Lung (tissue), 12 donors: ENCODE measurements around the gene TF. TPM values are rescaled to one million over a fixed set of nuclear protein-coding genes. Genes with fewer than 3 reads are reported as not detected.

Experiments
- ATAC-seq: fragments of 200-7000 bp; cut with Tn5 transposase; one replicate; pipeline ENCODE4 v1.9.1; 2020; ENCODE audit warnings: moderate number of reproducible peaks; ENCODE audit not compliant: insufficient read depth, low FRiP score
- DNase-seq, 3 donors: peaks; one replicate each; pipeline ENCODE4 v3.0.0-alpha.2; 2013 to 2017
- H3K27ac ChIP-seq, 2 donors: one replicate each; pipeline ENCODE4 v1.5.1; 2013; ENCODE audit warnings: mild to moderate bottlenecking in 2 of 2, moderate library complexity in 2 of 2, control low read depth in 1 of 2, inconsistent platforms in 1 of 2, low read depth in 1 of 2, low read length in 1 of 2
- H3K27me3 ChIP-seq, 3 donors: one replicate each; pipeline ENCODE4 v1.5.1; 2013; ENCODE audit warnings: low read length in 2 of 3; ENCODE audit not compliant: control insufficient read depth in 3 of 3, insufficient read depth in 3 of 3
- H3K36me3 ChIP-seq, 4 donors: one replicate each; pipeline ENCODE4 v1.5.1; 2013; ENCODE audit warnings: low read length in 4 of 4, mild to moderate bottlenecking in 1 of 4, moderate library complexity in 1 of 4; ENCODE audit not compliant: control insufficient read depth in 4 of 4, insufficient read depth in 4 of 4
- H3K4me1 ChIP-seq, 5 donors: one replicate each; pipeline ENCODE4 v1.5.1; 2013; ENCODE audit warnings: low read length in 5 of 5, mild to moderate bottlenecking in 2 of 5, moderate library complexity in 1 of 5; ENCODE audit not compliant: control insufficient read depth in 5 of 5, insufficient read depth in 5 of 5
- H3K4me3 ChIP-seq: one replicate; pipeline ENCODE4 v1.5.1; 2013; ENCODE audit warnings: mild to moderate bottlenecking, control low read depth, moderate library complexity
- H3K9ac ChIP-seq, 2 donors: one replicate each; pipeline ENCODE4 v1.5.1; 2013; ENCODE audit warnings: low read length in 2 of 2, control low read depth in 1 of 2; ENCODE audit not compliant: insufficient read depth in 1 of 2
- H3K9me3 ChIP-seq, 4 donors: one replicate each; pipeline ENCODE4 v1.5.1; 2013; ENCODE audit warnings: low read length in 3 of 4, mild to moderate bottlenecking in 1 of 4, moderate library complexity in 1 of 4; ENCODE audit not compliant: control insufficient read depth in 4 of 4, insufficient read depth in 3 of 4
- CTCF ChIP-seq: IDR thresholded peaks from 2 replicates; pipeline ENCODE4 v1.5.1; 2012; ENCODE audit warnings: mild to moderate bottlenecking; ENCODE audit errors: control extremely low read depth, extremely low read depth
- WGBS, 2 donors: extraction: QIAGEN DNeasy Blood & Tissue Kit; methylation state at CpG; one replicate each; pipeline ENCODE4 v1.1.7; 2013; 5-methylcytosine and 5-hydroxymethylcytosine counted together
- polyA plus RNA-seq, 2 donors: library from polyadenylated mRNA; stranded (reverse); fragments of 200-250 nt; gene quantifications; one replicate each; pipeline ENCODE4 v1.2.1, GENCODE V29; 2013
- total RNA-seq, 2 donors: library from RNA; depleted of rRNA in 1 of 2; stranded (reverse); fragments of >200 nt in 1 of 2; gene quantifications; one replicate each; pipeline ENCODE4 v1.2.1, GENCODE V29; 2014 to 2021
- donor health status: control.
- donor health status: control.
- donor health status: Bipolar disorder and iron deficiency.
- donor health status: healthy.
- donor health status: DM: yes; HTN: yes; CAD: no.

TF gene
- total and polyA plus RNA-seq, 4 donors: 0.59 to 36.1 (median 15.7) TPM

- no peak for DNase-seq
- H3K27me3 ChIP-seq: no peaks in the 10 kb centered on the region
- no peaks in the 10 kb centered on the region for H3K4me1 ChIP-seq
- no peak overlapping the region for H3K4me3 ChIP-seq
- H3K9ac ChIP-seq: no peak overlapping the region
- TF ChIP-seq CTCF: no peak
- no peak overlapping the region for H3K27ac ChIP-seq
- ATAC-seq: no peak
- WGBS, 2 donors: 91 to 93% methylated on average over 13 of the region's 13 CpGs
- peaks cover 0 to 3% (median 0%) of the 10 kb centered on the region in 4 donors for H3K36me3 ChIP-seq
- H3K9me3 ChIP-seq: no peaks in the 10 kb centered on the region
These were observed 87.9 kb downstream of the TF start for GRCh38 chr3:133833880-133834620.

- WGBS, 2 donors: 95 to 96% methylated on average over 14 of the region's 14 CpGs
- Histone ChIP-seq H3K4me1 (no peaks in the 10 kb centered on the region), H3K36me3 (peaks cover 0 to 3% (median 0%) of the 10 kb centered on the region in 4 donors), H3K27ac (no peak overlapping the region), H3K9ac (no peak overlapping the region), H3K27me3 (no peaks in the 10 kb centered on the region), H3K9me3 (no peaks in the 10 kb centered on the region), H3K4me3 (no peak overlapping the region)
- no peak for TF ChIP-seq CTCF
- ATAC-seq (no peak), DNase-seq (no peak)
These were observed 88.6 kb downstream of the TF start for GRCh38 chr3:133834621-133835417.

- Histone ChIP-seq H3K4me1 (no peaks in the 10 kb centered on the region), H3K9ac (no peak overlapping the region), H3K4me3 (no peak overlapping the region), H3K27me3 (no peaks in the 10 kb centered on the region), H3K9me3 (no peaks in the 10 kb centered on the region), H3K27ac (no peak overlapping the region), H3K36me3 (peaks cover 0 to 3% (median 0%) of the 10 kb centered on the region in 4 donors)
- WGBS, 2 donors: 89 to 100% methylated on average over 3 of the region's 3 CpGs
- TF ChIP-seq CTCF: no peak
- DNase-seq (no peak), ATAC-seq (no peak)
These were observed 89.2 kb downstream of the TF start for GRCh38 chr3:133835418-133835743.
